ENCODE data around the gene HDAC7. TPM values are rescaled to one million over a fixed set of nuclear protein-coding genes. Genes with fewer than 3 reads are reported as not detected.

HDAC7 gene
- total RNA-seq, 8 experiments from 2014 or later = 9.8 to 43.8 (median 19.3) TPM

- 93% methylated on average over 6 of the region's 9 CpGs; no CpG with 5 or more reads in 9 of the 10 experiments for WGBS, 10 experiments
These were observed 25.0 kb downstream of the HDAC7 start for GRCh38 chr12:47794679-47795078.

GRCh38 chr12:47793015-47793681 is 26.6 kb downstream of the HDAC7 start:
- 20 to 100% (median 91%) methylated on average over 1 to 3 of the region's 15 CpGs; no CpG with 5 or more reads in 4 of the 10 experiments for WGBS, 10 experiments
- no peak for ATAC-seq (replicated peaks in 6 of 8)
- Histone ChIP-seq H3K4me3 (no peak overlapping the region), H3K27ac (no peak overlapping the region), H3K4me1 (replicated peaks in 1 of 2) (no peaks in the 10 kb centered on the region)
- in situ Hi-C loops (cut with MboI; ENCODE audit: low pct_unique_long_range_greater_than_20kb in 2 of 9, low sequenced_read_pairs in 9 of 9, unreplicated experiment in 9 of 9) = no loop called here

More at GRCh38 chr12:47794679-47795078, 25.0 kb downstream of the HDAC7 start:
- H3K4me1 ChIP-seq (replicated peaks in 1 of 2) = no peaks in the 10 kb centered on the region
- in situ Hi-C loops (cut with MboI; ENCODE audit: low pct_unique_long_range_greater_than_20kb in 2 of 9, low sequenced_read_pairs in 9 of 9, unreplicated experiment in 9 of 9) = no loop called here
- H3K27ac ChIP-seq = no peak overlapping the region
- H3K4me3 ChIP-seq = no peak overlapping the region
- ATAC-seq (replicated peaks in 6 of 8) = no peak

GRCh38 chr12:47791874-47792273 is 27.8 kb downstream of the HDAC7 start:
- Histone ChIP-seq H3K4me1 (replicated peaks in 1 of 2) (no peaks in the 10 kb centered on the region), H3K4me3 (no peak overlapping the region), H3K27ac (no peak overlapping the region)
- no CpG with 5 or more reads among the region's 16 CpGs for WGBS, 10 experiments
- ATAC-seq (replicated peaks in 6 of 8) = no peak
- in situ Hi-C loops (cut with MboI; ENCODE audit: low pct_unique_long_range_greater_than_20kb in 2 of 9, low sequenced_read_pairs in 9 of 9, unreplicated experiment in 9 of 9) = no loop called here

GRCh38 chr12:47791351-47791746 is 28.4 kb downstream of the HDAC7 start:
- Histone ChIP-seq H3K4me3 (no peak overlapping the region), H3K27ac (no peak overlapping the region), H3K4me1 (replicated peaks in 1 of 2) (no peaks in the 10 kb centered on the region)
- WGBS, 10 experiments = 82 to 100% (median 99%) methylated on average over 1 to 11 of the region's 14 CpGs; no CpG with 5 or more reads in 6 of the 10 experiments
- in situ Hi-C loops (cut with MboI; ENCODE audit: low pct_unique_long_range_greater_than_20kb in 2 of 9, low sequenced_read_pairs in 9 of 9, unreplicated experiment in 9 of 9) = no loop called here
- no peak for ATAC-seq (replicated peaks in 6 of 8)

- H3K4me1 ChIP-seq (replicated peaks in 1 of 2) = no peaks in the 10 kb centered on the region
- WGBS, 10 experiments = 91 to 100% (median 96%) methylated on average over 1 to 8 of the region's 20 CpGs; no CpG with 5 or more reads in 3 of the 10 experiments
- no peak for ATAC-seq (replicated peaks in 6 of 8)
- H3K27ac ChIP-seq = no peak overlapping the region
- no peak overlapping the region for H3K4me3 ChIP-seq
- in situ Hi-C loops (cut with MboI; ENCODE audit: low pct_unique_long_range_greater_than_20kb in 2 of 9, low sequenced_read_pairs in 9 of 9, unreplicated experiment in 9 of 9) = no loop called here
These were observed 28.9 kb downstream of the HDAC7 start for GRCh38 chr12:47790676-47791350.

- in situ Hi-C loops (cut with MboI; ENCODE audit: low pct_unique_long_range_greater_than_20kb in 2 of 9, low sequenced_read_pairs in 9 of 9, unreplicated experiment in 9 of 9) = no loop called here
- 80 to 100% (median 96%) methylated on average over 1 to 6 of the region's 22 CpGs; no CpG with 5 or more reads in 4 of the 10 experiments for WGBS, 10 experiments
- no peak for ATAC-seq (replicated peaks in 6 of 8)
- Histone ChIP-seq H3K27ac (no peak overlapping the region), H3K4me3 (no peak overlapping the region), H3K4me1 (replicated peaks in 1 of 2) (no peaks in the 10 kb centered on the region)
These were observed 29.8 kb downstream of the HDAC7 start for GRCh38 chr12:47789712-47790489.

- Histone ChIP-seq H3K27ac (no peak overlapping the region), H3K4me3 (no peak overlapping the region), H3K4me1 (replicated peaks in 1 of 2) (no peaks in the 10 kb centered on the region)
- in situ Hi-C loops (cut with MboI; ENCODE audit: low pct_unique_long_range_greater_than_20kb in 2 of 9, low sequenced_read_pairs in 9 of 9, unreplicated experiment in 9 of 9) = no loop called here
- no peak for ATAC-seq (replicated peaks in 6 of 8)
- 82 to 100% (median 98%) methylated on average over 1 to 3 of the region's 5 CpGs; no CpG with 5 or more reads in 6 of the 10 experiments for WGBS, 10 experiments
These were observed 30.6 kb downstream of the HDAC7 start for GRCh38 chr12:47789141-47789540.

- in situ Hi-C loops (cut with MboI; ENCODE audit: low pct_unique_long_range_greater_than_20kb in 2 of 9, low sequenced_read_pairs in 9 of 9, unreplicated experiment in 9 of 9) = no loop called here
- H3K4me3 ChIP-seq = no peak overlapping the region
- no peaks in the 10 kb centered on the region for H3K4me1 ChIP-seq (replicated peaks in 1 of 2)
- ATAC-seq (replicated peaks in 6 of 8) = peak in 1 of 8 experiments; percentile 47
- no peak overlapping the region for H3K27ac ChIP-seq
- WGBS, 10 experiments = 67 to 96% (median 90%) methylated on average over 1 to 6 of the region's 14 CpGs; no CpG with 5 or more reads in 4 of the 10 experiments
These were observed 31.9 kb downstream of the HDAC7 start for GRCh38 chr12:47787596-47788319.

- ATAC-seq (replicated peaks in 6 of 8) = no peak
- H3K4me3 ChIP-seq = no peak overlapping the region
- H3K27ac ChIP-seq = no peak overlapping the region
- 83 to 100% (median 100%) methylated on average over 1 to 5 of the region's 10 CpGs; no CpG with 5 or more reads in 6 of the 10 experiments for WGBS, 10 experiments
- in situ Hi-C loops (cut with MboI; ENCODE audit: low pct_unique_long_range_greater_than_20kb in 2 of 9, low sequenced_read_pairs in 9 of 9, unreplicated experiment in 9 of 9) = no loop called here
- H3K4me1 ChIP-seq (replicated peaks in 1 of 2) = no peaks in the 10 kb centered on the region
These were observed 32.9 kb downstream of the HDAC7 start for GRCh38 chr12:47786662-47787280.

GRCh38 chr12:47785887-47786661 is 33.6 kb downstream of the HDAC7 start:
- WGBS, 10 experiments = 60 to 100% (median 95%) methylated on average over 1 to 4 of the region's 11 CpGs; no CpG with 5 or more reads in 2 of the 10 experiments
- in situ Hi-C loops (cut with MboI; ENCODE audit: low pct_unique_long_range_greater_than_20kb in 2 of 9, low sequenced_read_pairs in 9 of 9, unreplicated experiment in 9 of 9) = no loop called here
- H3K4me3 ChIP-seq = no peak overlapping the region
- ATAC-seq (replicated peaks in 6 of 8) = no peak
- no peak overlapping the region for H3K27ac ChIP-seq
- no peaks in the 10 kb centered on the region for H3K4me1 ChIP-seq (replicated peaks in 1 of 2)

- in situ Hi-C loops (cut with MboI; ENCODE audit: low pct_unique_long_range_greater_than_20kb in 2 of 9, low sequenced_read_pairs in 9 of 9, unreplicated experiment in 9 of 9) = no loop called here
- Histone ChIP-seq H3K27ac (no peak overlapping the region), H3K4me3 (no peak overlapping the region), H3K4me1 (replicated peaks in 1 of 2) (no peaks in the 10 kb centered on the region)
- WGBS, 10 experiments = 100% methylated on average over 2 of the region's 15 CpGs; no CpG with 5 or more reads in 7 of the 10 experiments
- ATAC-seq (replicated peaks in 6 of 8) = no peak
These were observed 34.4 kb downstream of the HDAC7 start for GRCh38 chr12:47785036-47785886.

Measured in motor neuron (in vitro differentiated cells).